HCT116 (cell line): Measurements from ENCODE around the gene TMEM237. TPM values are rescaled to one million over a fixed set of nuclear protein-coding genes. Genes with fewer than 3 reads are reported as not detected.

Experiments
- ATAC-seq: fragments of 200-7000 bp; cut with Tn5 transposase; 2 replicates; pipeline ENCODE4 v1.9.1; 2020; ENCODE audit warnings: mild to moderate bottlenecking, moderate library complexity
- BruUV-seq: library from RNA; stranded (reverse); fragments of 400-500 nt; replicated peaks from 2 replicates; lab custom pipeline; 2021; lab: Mats Ljungman, UMichigan
- CTCF ChIA-PET: fragments of 300-600 bp; sonication (Branson Sonifier 250); formaldehyde crosslinking; loops from one replicate; lab custom pipeline; 2021; ENCODE audit warnings: antibody characterized with exemption; lab: Charles Lee
- POLR2A ChIA-PET: fragments of 300-600, 350-600 bp; sonication (Branson Sonifier 250); formaldehyde crosslinking; loops from one replicate; lab custom pipeline; 2021; ENCODE audit warnings: antibody characterized with exemption; lab: Charles Lee
- RAD21 ChIA-PET, 2 experiments: fragments of 300-600 bp; sonication (Branson Sonifier 250); formaldehyde crosslinking; loops; one replicate each; lab custom pipeline; 2023; ENCODE audit warnings: low total read pairs in 2 of 2; ENCODE audit not compliant: uncharacterized antibody in 2 of 2, unreplicated experiment in 2 of 2, low non-redundant PET in 1 of 2; lab: Charles Lee
- DNase-seq: peaks from one replicate; pipeline ENCODE4 v3.0.0-alpha.2; 2010; ENCODE audit warnings: low read depth, low spot score
- H2AFZ ChIP-seq: fragments of 200-600 bp; shearing (Covaris generic), sonication (generic); 2 replicates; pipeline ENCODE4 v1.6.1; 2017; ENCODE audit warnings: low read depth, mixed run types, mixed read lengths, antibody characterized with exemption, low read length; ENCODE audit not compliant: poor library complexity, severe bottlenecking
- H3K27ac ChIP-seq: 2 replicates; pipeline ENCODE4 v1.5.1; 2012; ENCODE audit warnings: low read depth, low read length
- H3K27me3 ChIP-seq: fragments of 200-600 bp; sonication (generic); 2 replicates; pipeline ENCODE4 v1.6.1; 2016; ENCODE audit warnings: mixed run types, low read length, mixed read lengths; ENCODE audit not compliant: insufficient read depth
- H3K36me3 ChIP-seq, 2 experiments: fragments of 200-500 bp in 1 of 2; fragments of 200-600 bp in 1 of 2; sonication (Bioruptor generic) in 1 of 2; sonication (generic) in 1 of 2; 2 replicates each; pipeline versions ENCODE4 v1.5.1 to v1.6.1; 2014 to 2016; ENCODE audit warnings: low read length in 2 of 2, inconsistent platforms in 1 of 2, mixed read lengths in 1 of 2, mixed run types in 1 of 2; ENCODE audit not compliant: insufficient read depth in 2 of 2, control insufficient read depth in 1 of 2
- H3K4me1 ChIP-seq, 2 experiments: fragments of 200-600 bp in 1 of 2; sonication (generic) in 1 of 2; 2 replicates each; pipeline versions ENCODE4 v1.5.1 to v1.6.1; 2012 to 2017; ENCODE audit warnings: low read length in 2 of 2, inconsistent platforms in 1 of 2, mild to moderate bottlenecking in 1 of 2, mixed read lengths in 1 of 2, mixed run types in 1 of 2, moderate library complexity in 1 of 2; ENCODE audit not compliant: insufficient read depth in 2 of 2, control insufficient read depth in 1 of 2
- H3K4me2 ChIP-seq: fragments of 200-600 bp; sonication (generic); 2 replicates; pipeline ENCODE4 v1.6.1; 2017; ENCODE audit warnings: mixed run types, low read length, mixed read lengths
- H3K4me3 ChIP-seq, 2 experiments: fragments of 200-600 bp in 1 of 2; sonication (generic) in 1 of 2; replicated peaks in 1 of 2; 2 replicates each; pipeline ENCODE4 v1.5.1; 2011 to 2016; ENCODE audit warnings: low read length in 2 of 2, control low read depth in 1 of 2, low read depth in 1 of 2, mild to moderate bottlenecking in 1 of 2, mixed read lengths in 1 of 2, mixed run types in 1 of 2
- H3K79me2 ChIP-seq: fragments of 200-600 bp; sonication (generic); 2 replicates; pipeline ENCODE4 v1.6.1; 2017; ENCODE audit warnings: mild to moderate bottlenecking, mixed run types, low read length, moderate library complexity, mixed read lengths; ENCODE audit not compliant: insufficient read depth
- H3K9ac ChIP-seq: fragments of 200-600 bp; sonication (generic); 2 replicates; pipeline ENCODE4 v1.6.1; 2016; ENCODE audit warnings: low read length, mixed read lengths
- H3K9me2 ChIP-seq: fragments of 200-600 bp; sonication (generic), shearing (Covaris generic); 2 replicates; pipeline ENCODE4 v1.6.1; 2017; ENCODE audit warnings: mixed run types, mild to moderate bottlenecking, moderate library complexity; ENCODE audit not compliant: insufficient read depth
- H3K9me3 ChIP-seq, 2 experiments: fragments of 200-500 bp in 1 of 2; fragments of 200-600 bp in 1 of 2; sonication (Bioruptor generic) in 1 of 2; sonication (generic) in 1 of 2; 2 replicates each; pipeline ENCODE4 v1.6.1; 2014 to 2017; ENCODE audit warnings: low read length in 2 of 2, mixed read lengths in 2 of 2, inconsistent platforms in 1 of 2, low read depth in 1 of 2, mild to moderate bottlenecking in 1 of 2, mixed run types in 1 of 2, moderate library complexity in 1 of 2; ENCODE audit not compliant: control insufficient read depth in 1 of 2, insufficient read depth in 1 of 2
- H4K20me1 ChIP-seq: fragments of 200-600 bp; sonication (generic), shearing (Covaris generic); 2 replicates; pipeline ENCODE4 v1.6.1; 2017; ENCODE audit warnings: mixed run types, mild to moderate bottlenecking, moderate library complexity; ENCODE audit not compliant: insufficient read depth
- CTCF ChIP-seq, 3 experiments: fragments of 200-600 bp in 1 of 3; sonication (generic) in 1 of 3; IDR thresholded peaks in 2 of 3; conservative IDR thresholded peaks in 1 of 3; 2 replicates each; pipeline ENCODE4 v1.5.1; 2012 to 2017; ENCODE audit warnings: low read depth in 2 of 3, low read length in 2 of 3, antibody characterized with exemption in 1 of 3, borderline replicate concordance in 1 of 3, control low read depth in 1 of 3, mild to moderate bottlenecking in 1 of 3, mixed read lengths in 1 of 3, mixed run types in 1 of 3, moderate library complexity in 1 of 3; ENCODE audit not compliant: insufficient read depth in 1 of 3
- JUND ChIP-seq: IDR thresholded peaks from 2 replicates; pipeline ENCODE4 v1.6.1; 2012
- RAD21 ChIP-seq: IDR thresholded peaks from 2 replicates; pipeline ENCODE4 v1.6.1; 2012; ENCODE audit warnings: low read depth, mild to moderate bottlenecking
- SRF ChIP-seq: IDR thresholded peaks from 2 replicates; pipeline ENCODE4 v1.6.1; 2012; ENCODE audit warnings: low read depth
- YY1 ChIP-seq: IDR thresholded peaks from 2 replicates; pipeline ENCODE4 v1.6.1; 2011; ENCODE audit warnings: low read length, low read depth, moderate library complexity, mild to moderate bottlenecking; ENCODE audit not compliant: insufficient replicate concordance; ENCODE audit errors: extremely low read depth
- ZBTB33 ChIP-seq: IDR thresholded peaks from 2 replicates; pipeline ENCODE4 v1.6.1; 2011; ENCODE audit warnings: mild to moderate bottlenecking, low read length, moderate library complexity; ENCODE audit not compliant: insufficient replicate concordance; ENCODE audit errors: extremely low read depth
- ZFX ChIP-seq: fragments of 450-650 bp; IDR thresholded peaks from 2 replicates; pipeline ENCODE4 v1.6.1; 2017
- intact Hi-C: fragments of 100-400 bp; cut with micrococcal nuclease; formaldehyde crosslinking; loops from 2 replicates; pipeline ENCODE4 v1.10.0; 2022
- total RNA-seq: library from RNA; stranded (reverse); gene quantifications from one replicate; pipeline ENCODE4 v1.2.1, GENCODE V29; 2021; ENCODE audit not compliant: unreplicated experiment

TMEM237 gene
- total RNA-seq, 1 experiment from 2014 or later = 29.4 TPM

GRCh38 chr2:201653221-201653620 lies 9.9 kb upstream of the TMEM237 start:
- BruUV-seq = no TSS peak
- no peaks in the 10 kb centered on the region for H3K9me2 ChIP-seq
- CTCF ChIA-PET = no interaction called here

More at GRCh38 chr2:201653221-201653620, 9.9 kb upstream of the TMEM237 start:
- no peak for DNase-seq
- H3K9ac ChIP-seq = no peak overlapping the region
- H3K9me3 ChIP-seq = no peaks in the 10 kb centered on the region
- no peak overlapping the region for H3K4me2 ChIP-seq
- H3K36me3 ChIP-seq = no peaks in the 10 kb centered on the region
- peaks cover 0 to 5% of the 10 kb centered on the region in 2 experiments; a peak in 2 of 4 replicates for H3K4me1 ChIP-seq
- TF ChIP-seq ZBTB33 = no peak
- TF ChIP-seq CTCF (IDR thresholded peaks at IDR 0.05 in 2 of 3, conservative IDR thresholded peaks at IDR 0.05 in 1 of 3; ENCODE audit: borderline replicate concordance in 1 of 3, insufficient read depth in 1 of 3, low read depth in 2 of 3, low read length in 2 of 3) = no peak
- no peak for TF ChIP-seq SRF
- no peak for TF ChIP-seq YY1
- no peak for TF ChIP-seq ZFX
- TF ChIP-seq RAD21 = no peak
- TF ChIP-seq JUND = no peak
- TF ChIP-seq, all 23 proteins: peak for 0
- no peak overlapping the region for H3K27ac ChIP-seq
- ChIA-PET POLR2A (no interaction called here), RAD21 (no interaction called here)
- no peak for ATAC-seq
- no peaks in the 10 kb centered on the region for H3K79me2 ChIP-seq
- H4K20me1 ChIP-seq = no peaks in the 10 kb centered on the region
- H2AFZ ChIP-seq = no peak overlapping the region
- no peak overlapping the region for H3K4me3 ChIP-seq
- intact Hi-C loops = no loop called here
- H3K27me3 ChIP-seq = no peaks in the 10 kb centered on the region
